Type B pancreatic cell (in vitro differentiated cells): ENCODE results near the gene CRISP3. TPM values are rescaled to one million over a fixed set of nuclear protein-coding genes. Genes with fewer than 3 reads are reported as not detected.
A peak's percentile ranks its signal among the peaks of the same experiment; 100 is the strongest.

Experiments
- DNase-seq: peaks from one replicate; pipeline ENCODE4 v3.0.0; 2021; ENCODE audit warnings: mixed read lengths; ENCODE audit not compliant: unreplicated experiment; ENCODE audit errors: extremely low spot score
- H3K27ac Mint-ChIP-seq: 2 replicates; pipeline ENCODE4 v1.8.0; 2021; ENCODE audit warnings: mild to moderate bottlenecking, mixed read lengths
- H3K27me3 Mint-ChIP-seq: 2 replicates; pipeline ENCODE4 v1.8.0; 2021; ENCODE audit warnings: mixed read lengths
- H3K36me3 Mint-ChIP-seq: 2 replicates; pipeline ENCODE4 v1.8.0; 2021; ENCODE audit warnings: mixed read lengths
- H3K4me1 Mint-ChIP-seq: one replicate; pipeline ENCODE4 v1.8.0; 2021; ENCODE audit warnings: mixed read lengths; ENCODE audit not compliant: unreplicated experiment
- H3K4me3 Mint-ChIP-seq: 2 replicates; pipeline ENCODE4 v1.8.0; 2021; ENCODE audit warnings: mild to moderate bottlenecking, mixed read lengths
- H3K9me3 Mint-ChIP-seq: 2 replicates; pipeline ENCODE4 v1.8.0; 2021; ENCODE audit warnings: mixed read lengths
- CTCF ChIP-seq: fragments of 200-600 bp; sonication (generic); conservative IDR thresholded peaks from 2 replicates; pipeline ENCODE4 v1.5.0; 2021; ENCODE audit warnings: antibody characterized with exemption, mild to moderate bottlenecking
- total RNA-seq: library from RNA; stranded (reverse); gene quantifications from 2 replicates; pipeline ENCODE4 v1.2.1, GENCODE V29; 2021; ENCODE audit warnings: low replicate concordance

CRISP3 gene
- total RNA-seq, 1 donor from 2014 or later, result 57.4 TPM

- H3K4me1 Mint-ChIP-seq, result no peaks in the 10 kb centered on the region
- DNase-seq, result no peak
- no peak for TF ChIP-seq CTCF
- H3K4me3 Mint-ChIP-seq, result no peak overlapping the region
- H3K36me3 Mint-ChIP-seq, result no peaks in the 10 kb centered on the region
- H3K27ac Mint-ChIP-seq, result no peak overlapping the region
- no peaks in the 10 kb centered on the region for H3K9me3 Mint-ChIP-seq
- H3K27me3 Mint-ChIP-seq, result peaks cover 4% of the 10 kb centered on the region
Measured at GRCh38 chr6:49764571-49765236, 20.5 kb upstream of the CRISP3 start.

- Mint-ChIP-seq H3K27me3 (no peaks in the 10 kb centered on the region), H3K36me3 (no peaks in the 10 kb centered on the region), H3K27ac (no peak overlapping the region), H3K4me1 (no peaks in the 10 kb centered on the region), H3K4me3 (peak overlapping the region; percentile 70), H3K9me3 (no peaks in the 10 kb centered on the region)
- TF ChIP-seq CTCF, result no peak
- no peak for DNase-seq
Measured at GRCh38 chr6:49743429-49743828, 759 bp downstream of the CRISP3 start.

- Mint-ChIP-seq H3K27ac (no peak overlapping the region), H3K4me1 (peaks cover 8% of the 10 kb centered on the region), H3K9me3 (no peaks in the 10 kb centered on the region), H3K36me3 (no peaks in the 10 kb centered on the region), H3K27me3 (no peaks in the 10 kb centered on the region), H3K4me3 (no peak overlapping the region)
- TF ChIP-seq CTCF, result no peak
- no peak for DNase-seq
Measured at GRCh38 chr6:49739423-49739822, 4.8 kb downstream of the CRISP3 start.

- H3K36me3 Mint-ChIP-seq, result no peaks in the 10 kb centered on the region
- no peaks in the 10 kb centered on the region for H3K27me3 Mint-ChIP-seq
- H3K9me3 Mint-ChIP-seq, result no peaks in the 10 kb centered on the region
- TF ChIP-seq CTCF, result no peak
- H3K4me1 Mint-ChIP-seq, result peaks cover 8% of the 10 kb centered on the region
- no peak overlapping the region for H3K27ac Mint-ChIP-seq
- no peak overlapping the region for H3K4me3 Mint-ChIP-seq
- no peak for DNase-seq
Measured at GRCh38 chr6:49736017-49736508, 8.1 kb downstream of the CRISP3 start.

GRCh38 chr6:49733680-49734079, 10.5 kb downstream of the CRISP3 start:
- Mint-ChIP-seq H3K9me3 (no peaks in the 10 kb centered on the region), H3K4me1 (peaks cover 8% of the 10 kb centered on the region), H3K27me3 (no peaks in the 10 kb centered on the region), H3K27ac (no peak overlapping the region), H3K36me3 (no peaks in the 10 kb centered on the region), H3K4me3 (no peak overlapping the region)
- no peak for DNase-seq
- TF ChIP-seq CTCF, result no peak
